B cell (primary cell): Measurements from ENCODE around the gene C20orf204. TPM values are rescaled to one million over a fixed set of nuclear protein-coding genes. Genes with fewer than 3 reads are reported as not detected.

Experiments
- ATAC-seq: fragments of 200-7000 bp; cut with Tn5 transposase; one replicate; pipeline ENCODE4 v1.10.0; 2021; ENCODE audit warnings: low read depth, mild to moderate bottlenecking, moderate number of reproducible peaks, moderate library complexity
- CTCF ChIA-PET: fragments of 350-600 bp; sonication (Branson Sonifier 250); formaldehyde crosslinking; loops from one replicate; lab custom pipeline; 2021; ENCODE audit warnings: antibody characterized with exemption, inconsistent platforms; lab: Charles Lee
- POLR2A ChIA-PET: fragments of 350-600 bp; sonication (Branson Sonifier 250); formaldehyde crosslinking; loops from one replicate; lab custom pipeline; 2021; ENCODE audit warnings: antibody characterized with exemption; lab: Charles Lee
- DNase-seq: peaks from one replicate; pipeline ENCODE4 v3.0.0; 2013
- H2AFZ ChIP-seq: 2 replicates; pipeline ENCODE4 v1.6.1; 2012; ENCODE audit warnings: mild to moderate bottlenecking, low read depth, low read length; ENCODE audit not compliant: insufficient read depth, poor library complexity, severe bottlenecking
- H3K27ac ChIP-seq, 2 donors: 1 replicate in 1 of 2; 2 replicates in 1 of 2; pipeline ENCODE4 v1.5.1; 2012 to 2013; ENCODE audit warnings: low read length in 2 of 2, mild to moderate bottlenecking in 2 of 2, moderate library complexity in 1 of 2
- H3K27me3 ChIP-seq, 4 experiments: fragments of 200-600 bp in 1 of 4; sonication (generic) in 1 of 4; replicated peaks in 1 of 4; 1 replicate in 2 of 4; 2 replicates in 2 of 4; pipeline versions ENCODE4 v1.6.1 to v1.7.0; 2013 to 2016; ENCODE audit warnings: low read length in 3 of 4, mild to moderate bottlenecking in 2 of 4, mixed read lengths in 1 of 4, moderate library complexity in 1 of 4; ENCODE audit not compliant: insufficient read depth in 4 of 4, control insufficient read depth in 3 of 4; ENCODE audit errors: control extremely low read depth in 1 of 4
- H3K36me3 ChIP-seq, 2 experiments: replicated peaks in 1 of 2; 1 replicate in 1 of 2; 2 replicates in 1 of 2; pipeline versions ENCODE4 v1.6.1 to v1.7.1; 2013; ENCODE audit warnings: low read length in 1 of 2; ENCODE audit not compliant: insufficient read depth in 2 of 2, control insufficient read depth in 1 of 2; ENCODE audit errors: control extremely low read depth in 1 of 2, extremely low read depth in 1 of 2
- H3K4me1 ChIP-seq, 2 donors: fragments of 200-600 bp in 1 of 2; sonication (generic) in 1 of 2; 1 replicate in 1 of 2; 2 replicates in 1 of 2; pipeline versions ENCODE4 v1.5.1 to v1.6.1; 2013 to 2017; ENCODE audit warnings: low read length in 2 of 2; ENCODE audit not compliant: control insufficient read depth in 2 of 2, insufficient read depth in 2 of 2
- H3K4me2 ChIP-seq: replicated peaks from 2 replicates; pipeline ENCODE3; 2012; ENCODE audit warnings: mild to moderate bottlenecking, low read depth, low read length; ENCODE audit not compliant: poor library complexity, severe bottlenecking
- H3K4me3 ChIP-seq, 5 experiments: fragments of 200-600 bp in 1 of 5; sonication (generic) in 1 of 5; 1 replicate in 3 of 5; 2 replicates in 2 of 5; pipeline versions ENCODE4 v1.5.1 to v1.7.0; 2011 to 2016; ENCODE audit warnings: low read length in 4 of 5, mild to moderate bottlenecking in 4 of 5, low read depth in 2 of 5, control low read depth in 1 of 5, moderate library complexity in 1 of 5; ENCODE audit not compliant: insufficient read depth in 1 of 5; ENCODE audit errors: control extremely low read depth in 1 of 5, extremely low read depth in 1 of 5
- H3K79me2 ChIP-seq: fragments of 200-600 bp; sonication (generic); one replicate; pipeline ENCODE4 v1.6.0; 2016; ENCODE audit warnings: low read length; ENCODE audit not compliant: control insufficient read depth, insufficient read depth
- H3K9ac ChIP-seq: fragments of 200-600 bp; sonication (generic); 2 replicates; pipeline ENCODE4 v1.6.1; 2017; ENCODE audit warnings: mild to moderate bottlenecking, low read length, moderate library complexity
- H3K9me3 ChIP-seq, 3 donors: one replicate each; pipeline versions ENCODE4 v1.6.1 to v1.7.1; 2013; ENCODE audit warnings: low read length in 2 of 3; ENCODE audit not compliant: control insufficient read depth in 2 of 3, insufficient read depth in 1 of 3; ENCODE audit errors: control extremely low read depth in 1 of 3
- H4K20me1 ChIP-seq: 2 replicates; pipeline ENCODE4 v1.6.0; 2012; ENCODE audit warnings: mild to moderate bottlenecking, low read length; ENCODE audit not compliant: insufficient read depth, control insufficient read depth, poor library complexity, severe bottlenecking
- H3K27ac Mint-ChIP-seq: one replicate; pipeline ENCODE4 v1.8.0; 2021; ENCODE audit warnings: mixed read lengths
- H3K27me3 Mint-ChIP-seq: one replicate; pipeline ENCODE4 v1.8.0; 2021; ENCODE audit warnings: mixed read lengths
- H3K4me1 Mint-ChIP-seq: one replicate; pipeline ENCODE4 v1.8.0; 2021; ENCODE audit warnings: mixed read lengths
- H3K4me3 Mint-ChIP-seq: one replicate; pipeline ENCODE4 v1.8.0; 2021; ENCODE audit warnings: mixed read lengths
- H3K9me3 Mint-ChIP-seq: one replicate; pipeline ENCODE4 v1.8.0; 2022; ENCODE audit warnings: mixed read lengths; ENCODE audit not compliant: insufficient read depth
- CTCF ChIP-seq: fragments of 200-600 bp; IDR thresholded peaks from one replicate; pipeline ENCODE4 v1.8.0; 2022; ENCODE audit warnings: antibody characterized with exemption, mild to moderate bottlenecking
- EZH2 ChIP-seq: IDR thresholded peaks from 2 replicates; pipeline ENCODE4 v1.6.1; 2012; ENCODE audit warnings: borderline replicate concordance, low read depth, mild to moderate bottlenecking, moderate library complexity, low read length; ENCODE audit not compliant: insufficient read depth, poor library complexity, severe bottlenecking
- WGBS: methylation state at CpG from one replicate; pipeline ENCODE4 v1.1.5; 2013; ENCODE audit warnings: missing lambda C conversion rate; ENCODE audit not compliant: insufficient coverage; 5-methylcytosine and 5-hydroxymethylcytosine counted together
- intact Hi-C: fragments of 100-400 bp; cut with micrococcal nuclease; formaldehyde crosslinking; loops from one replicate; pipeline ENCODE4 v1.10.0; 2022
- polyA plus RNA-seq: library from polyadenylated mRNA; depleted of rRNA; stranded (reverse); fragments of >200 nt; gene quantifications from 2 replicates; pipeline ENCODE4 v1.2.3, GENCODE V29; 2012
- total RNA-seq, 2 donors: library from RNA; stranded (reverse); fragments of 120-200 nt in 1 of 2; gene quantifications; 1 replicate in 1 of 2; 2 replicates in 1 of 2; pipeline versions ENCODE4 v1.2.3 to v1.2.4, GENCODE V29; 2013 to 2022

Gene C20orf204
- total and polyA plus RNA-seq, 2 donors (not counting 1 experiment from before 2014, with no cell fraction given): 0.24 to 2.5 TPM

GRCh38 chr20:64076061-64076997 is 40.3 kb downstream of the C20orf204 start:
- H3K36me3 ChIP-seq: peaks cover 0 to 48% of the 10 kb centered on the region in 2 experiments
- no peak for DNase-seq
- Mint-ChIP-seq H3K27ac (peak overlapping the region; percentile 92), H3K4me3 (peak overlapping the region; percentile 39), H3K4me1 (peaks cover 54% of the 10 kb centered on the region), H3K9me3 (no peaks in the 10 kb centered on the region), H3K27me3 (no peaks in the 10 kb centered on the region)
- WGBS: 80% methylated on average over 18 of the region's 22 CpGs
- ATAC-seq: no peak
- intact Hi-C loops: loop anchor here (2.0 to 5.0 kb wide), 3 partner anchors 119 to 212 kb away; partner anchors contain the start of genes PCMTD2, TPD52L2 and UCKL1
- no peak overlapping the region for H2AFZ ChIP-seq
- no peaks in the 10 kb centered on the region for H3K27me3 ChIP-seq
- H3K79me2 ChIP-seq: peaks cover 20% of the 10 kb centered on the region
- H3K9me3 ChIP-seq: no peaks in the 10 kb centered on the region
- H3K4me1 ChIP-seq: peaks cover 27 to 69% of the 10 kb centered on the region in 2 donors
- ChIA-PET CTCF (interaction anchor here (0.7 to 11.8 kb wide), 4 partner anchors 14 to 579 kb away, joined by 3 to 220 read pairs (median 34); partner anchors contain the start of gene TCEA2), POLR2A (interaction anchor here (3.7 to 5.5 kb wide), 2 partner anchors 11 to 23 kb away, joined by 24 to 55 read pairs; no protein-coding TSS in a partner anchor)
- H3K4me3 ChIP-seq: peak overlapping the region; percentile 80 to 98 (median 96)
- peak overlapping the region; percentile 85 for H3K9ac ChIP-seq
- H3K27ac ChIP-seq: peak overlapping the region; percentile 77 to 83
- peaks cover 67% of the 10 kb centered on the region for H4K20me1 ChIP-seq
- peak overlapping the region; percentile 96 for H3K4me2 ChIP-seq
- TF ChIP-seq CTCF (no peak), EZH2 (no peak)
